OCI-LY7 (cell line): ENCODE results near the gene ZMYM5. TPM values are rescaled to one million over a fixed set of nuclear protein-coding genes. Genes with fewer than 3 reads are reported as not detected.

Experiments
- BruUV-seq: library from RNA; stranded (reverse); fragments of 400-500 nt; replicated peaks from 2 replicates; lab custom pipeline; 2021; lab: Mats Ljungman, UMichigan
- CTCF ChIA-PET: fragments of 300-600 bp; sonication (Branson Sonifier 250); formaldehyde crosslinking; loops from one replicate; lab custom pipeline; 2022; ENCODE audit warnings: antibody characterized with exemption; ENCODE audit not compliant: unreplicated experiment; lab: Charles Lee
- POLR2A ChIA-PET: fragments of 300-600 bp; sonication (Branson Sonifier 250); formaldehyde crosslinking; loops from one replicate; lab custom pipeline; 2022; ENCODE audit warnings: antibody characterized with exemption; lab: Charles Lee
- DNase-seq: peaks from one replicate; pipeline ENCODE4 v3.0.0-alpha.2; 2015; ENCODE audit warnings: low spot score
- H2AFZ ChIP-seq: fragments of 200-600 bp; sonication (generic), shearing (Covaris generic); 2 replicates; pipeline ENCODE4 v1.6.1; 2014; ENCODE audit warnings: mild to moderate bottlenecking, antibody characterized with exemption, low read length, moderate library complexity
- H3K27ac ChIP-seq: fragments of 200-600 bp; sonication (generic); 2 replicates; pipeline ENCODE4 v1.5.1; 2014; ENCODE audit warnings: mixed run types, low read depth, mild to moderate bottlenecking, moderate library complexity, low read length, inconsistent platforms; ENCODE audit not compliant: poor library complexity, severe bottlenecking
- H3K36me3 ChIP-seq: fragments of 200-600 bp; sonication (generic); 2 replicates; pipeline ENCODE4 v1.6.1; 2014; ENCODE audit warnings: mild to moderate bottlenecking, antibody characterized with exemption, low read length, moderate library complexity, mixed read lengths; ENCODE audit not compliant: insufficient read depth
- H3K4me1 ChIP-seq: fragments of 200-600 bp; sonication (generic); 2 replicates; pipeline ENCODE4 v1.5.1; 2014; ENCODE audit warnings: mild to moderate bottlenecking, low read length; ENCODE audit not compliant: insufficient read depth, poor library complexity, severe bottlenecking
- H3K4me2 ChIP-seq: fragments of 200-600 bp; sonication (generic); 2 replicates; pipeline ENCODE4 v1.6.1; 2014; ENCODE audit warnings: mild to moderate bottlenecking, low read length
- H3K4me3 ChIP-seq: fragments of 200-600 bp; sonication (generic); 2 replicates; pipeline ENCODE4 v1.5.1; 2014; ENCODE audit warnings: mild to moderate bottlenecking, low read depth, low read length; ENCODE audit not compliant: poor library complexity, severe bottlenecking
- H3K79me2 ChIP-seq: fragments of 200-600 bp; sonication (generic); 2 replicates; pipeline ENCODE4 v1.6.1; 2016; ENCODE audit warnings: low read depth, mild to moderate bottlenecking, low read length, moderate library complexity, mixed read lengths; ENCODE audit not compliant: insufficient read depth
- H3K9me2 ChIP-seq: fragments of 200-600 bp; sonication (generic); 2 replicates; pipeline ENCODE4 v1.6.1; 2016; ENCODE audit warnings: mild to moderate bottlenecking, low read length, mixed read lengths; ENCODE audit not compliant: insufficient read depth
- H3K9me3 ChIP-seq: fragments of 200-600 bp; sonication (generic); 2 replicates; pipeline ENCODE4 v1.6.1; 2014; ENCODE audit warnings: mild to moderate bottlenecking, mixed run types, low read length, mixed read lengths
- H4K20me1 ChIP-seq: fragments of 200-600 bp; sonication (generic); 2 replicates; pipeline ENCODE4 v1.6.1; 2014; ENCODE audit warnings: mild to moderate bottlenecking, antibody characterized with exemption, low read length, moderate library complexity, mixed read lengths; ENCODE audit not compliant: insufficient read depth
- CTCF ChIP-seq: fragments of 200-600 bp; sonication (generic); conservative IDR thresholded peaks from 2 replicates; pipeline ENCODE4 v1.5.1; 2014; ENCODE audit warnings: mild to moderate bottlenecking, antibody characterized with exemption, low read length, moderate library complexity, mixed read lengths
- EZH2phosphoT487 ChIP-seq: fragments of 200-600 bp; sonication (generic); IDR thresholded peaks from 2 replicates; pipeline ENCODE4 v1.6.1; 2018; ENCODE audit warnings: low read depth, borderline replicate concordance, mild to moderate bottlenecking, mixed run types, antibody characterized with exemption, low read length, moderate library complexity, mixed read lengths
- intact Hi-C: fragments of 100-400 bp; cut with micrococcal nuclease; formaldehyde crosslinking; loops from one replicate; pipeline ENCODE4 v1.10.0; 2022; ENCODE audit not compliant: unreplicated experiment
- total RNA-seq, 2 experiments: library from RNA; depleted of rRNA in 1 of 2; stranded (reverse); fragments of >200 nt in 1 of 2; shearing (Covaris generic) in 1 of 2; gene quantifications; 2 replicates each; pipeline ENCODE4 v1.2.3, GENCODE V29; 2014 to 2022

ZMYM5 gene
- total RNA-seq, 2 experiments from 2014 or later, result 10.2 to 15.2 TPM

DNA sequence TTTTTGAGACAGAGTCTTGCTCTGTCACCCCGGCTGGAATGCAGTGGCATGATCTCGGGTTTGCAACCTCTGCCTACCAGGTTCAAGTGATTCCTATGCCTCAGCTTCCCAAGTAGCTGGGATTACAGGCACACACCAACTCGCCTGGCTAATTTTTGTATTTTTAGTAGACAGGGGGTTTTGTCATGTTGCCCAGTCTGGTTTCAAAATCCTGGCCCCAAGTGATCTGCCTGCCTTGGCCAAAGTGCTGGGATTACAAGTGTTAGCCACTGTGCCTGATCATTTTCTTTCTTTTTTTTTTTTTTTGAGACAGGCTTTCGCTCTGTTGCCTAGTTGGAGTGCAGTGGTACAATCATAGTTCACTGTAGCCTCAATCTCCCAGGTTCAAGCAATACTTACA, 28.7 kb downstream of the ZMYM5 start:
- no peak overlapping the region for H3K4me2 ChIP-seq
- TF ChIP-seq CTCF (no peak), EZH2phosphoT487 (no peak)
- no peak overlapping the region for H3K4me3 ChIP-seq
- peaks cover 81% of the 10 kb centered on the region for H3K36me3 ChIP-seq
- BruUV-seq, result no TSS peak
- no peaks in the 10 kb centered on the region for H3K79me2 ChIP-seq
- H2AFZ ChIP-seq, result no peak overlapping the region
- H3K4me1 ChIP-seq, result no peaks in the 10 kb centered on the region
- POLR2A ChIA-PET, result interaction anchor here (1.4 kb wide), 1 partner anchor 12 kb away, joined by 4 read pairs; no protein-coding TSS in a partner anchor
- no peak for DNase-seq
- CTCF ChIA-PET, result no interaction called here
- no peaks in the 10 kb centered on the region for H4K20me1 ChIP-seq
- H3K27ac ChIP-seq, result no peak overlapping the region
- H3K9me2 ChIP-seq, result no peaks in the 10 kb centered on the region
- intact Hi-C loops, result no loop called here
- no peaks in the 10 kb centered on the region for H3K9me3 ChIP-seq

DNA sequence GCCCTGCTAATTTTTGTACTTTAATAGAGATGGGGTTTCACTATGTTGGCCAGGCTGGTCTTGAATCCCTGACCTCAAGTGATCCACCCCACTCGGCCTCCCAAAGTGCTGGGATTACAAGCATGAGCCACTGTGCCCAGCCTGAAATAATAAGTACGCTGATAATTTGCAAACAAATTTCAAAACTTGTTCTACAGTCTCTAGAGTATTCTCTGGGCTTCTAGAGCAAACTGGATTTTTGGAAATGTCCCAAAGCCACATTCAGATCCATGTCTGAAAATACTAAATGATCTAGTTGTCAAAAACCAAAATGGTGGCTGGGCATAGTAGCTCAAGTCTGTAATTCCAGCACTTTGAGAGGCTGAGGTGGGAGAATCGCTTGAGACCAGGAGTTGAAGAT, 40.8 kb downstream of the ZMYM5 start:
- no peak overlapping the region for H2AFZ ChIP-seq
- CTCF ChIA-PET, result no interaction called here
- H3K36me3 ChIP-seq, result peaks cover 79% of the 10 kb centered on the region
- H3K9me3 ChIP-seq, result no peaks in the 10 kb centered on the region
- no peak overlapping the region for H3K4me2 ChIP-seq
- no peak overlapping the region for H3K27ac ChIP-seq
- intact Hi-C loops, result no loop called here
- no peaks in the 10 kb centered on the region for H3K9me2 ChIP-seq
- H3K4me3 ChIP-seq, result no peak overlapping the region
- DNase-seq, result no peak
- BruUV-seq, result no TSS peak
- no peaks in the 10 kb centered on the region for H4K20me1 ChIP-seq
- POLR2A ChIA-PET, result interaction anchor here (0.6 to 0.9 kb wide), 2 partner anchors 9 to 13 kb away, joined by 3 to 4 read pairs; no protein-coding TSS in a partner anchor
- H3K79me2 ChIP-seq, result no peaks in the 10 kb centered on the region
- H3K4me1 ChIP-seq, result no peaks in the 10 kb centered on the region
- TF ChIP-seq EZH2phosphoT487 (no peak), CTCF (no peak)

DNA sequence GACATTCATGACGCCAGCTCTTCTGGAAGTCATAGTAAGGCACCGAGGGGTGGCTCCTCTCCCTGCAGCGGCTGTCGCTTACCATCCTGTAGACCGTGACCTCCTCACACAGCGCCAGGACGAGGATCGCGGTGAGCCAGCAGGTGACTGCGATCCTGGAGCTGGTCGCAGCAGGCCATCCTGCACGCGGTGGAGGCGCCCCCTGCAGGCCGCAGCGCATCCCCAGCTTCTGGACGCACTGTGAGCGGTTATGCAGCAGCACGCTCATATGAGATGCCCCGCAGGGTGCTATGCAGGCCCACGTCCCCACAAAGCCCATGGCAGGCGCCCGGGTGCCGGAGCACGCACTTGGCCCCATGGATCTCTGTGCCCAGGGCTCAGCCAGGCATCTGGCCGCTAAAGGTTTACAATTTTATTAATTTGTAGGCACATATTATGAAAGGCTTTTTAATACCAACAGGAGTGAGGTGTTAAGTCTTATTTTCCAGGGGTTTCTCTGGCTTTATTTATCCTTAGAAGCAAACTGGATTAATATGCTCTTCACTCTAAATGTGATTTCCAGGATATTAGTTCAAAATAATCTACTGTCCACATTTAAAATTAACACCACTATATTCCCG, 45.1 kb downstream of the ZMYM5 start:
- DNase-seq, result peak; percentile 8
- no peaks in the 10 kb centered on the region for H3K9me3 ChIP-seq
- H3K4me2 ChIP-seq, result no peak overlapping the region
- BruUV-seq, result no TSS peak
- no peaks in the 10 kb centered on the region for H3K79me2 ChIP-seq
- H2AFZ ChIP-seq, result no peak overlapping the region
- peaks cover 46% of the 10 kb centered on the region for H3K36me3 ChIP-seq
- no peaks in the 10 kb centered on the region for H4K20me1 ChIP-seq
- POLR2A ChIA-PET, result no interaction called here
- no peak overlapping the region for H3K27ac ChIP-seq
- H3K9me2 ChIP-seq, result no peaks in the 10 kb centered on the region
- CTCF ChIA-PET, result no interaction called here
- H3K4me3 ChIP-seq, result no peak overlapping the region
- TF ChIP-seq CTCF, result peak; percentile 75
- TF ChIP-seq EZH2phosphoT487, result no peak
- H3K4me1 ChIP-seq, result no peaks in the 10 kb centered on the region
- intact Hi-C loops, result no loop called here
